ENCODE measurements around the gene ZNF695. TPM values are rescaled to one million over a fixed set of nuclear protein-coding genes. Genes with fewer than 3 reads are reported as not detected.

The ZNF695 gene
- total and polyA plus RNA-seq, 2 of the 13 experiments (the other 11 are each of a cell fraction or from before 2014, with no cell fraction given): 2.9 to 11.6 TPM

DNA sequence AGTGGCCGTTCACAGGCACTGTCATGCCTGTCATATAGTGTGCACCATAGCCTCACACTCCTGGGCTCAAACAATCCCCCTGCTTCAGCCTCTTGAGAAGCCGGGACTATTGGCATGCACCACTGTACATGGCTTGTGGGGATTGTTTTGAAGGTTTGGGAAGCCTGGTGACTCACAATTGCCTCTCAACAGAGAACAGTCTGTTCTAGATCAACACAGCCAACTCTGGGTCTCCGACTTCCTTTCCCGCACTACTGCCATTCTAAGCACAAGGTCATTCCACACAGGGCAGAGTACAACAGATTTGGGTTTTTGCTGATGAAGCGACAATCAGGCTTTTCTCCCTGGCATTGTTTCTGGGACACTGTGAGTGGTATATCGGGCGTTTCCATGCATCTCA, 60.6 kb downstream of the ZNF695 start (continued):
- TF ChIP-seq KAT8 (CRISPR knock-in tag; IDR thresholded peaks at IDR 0.05) (peak; percentile 59; the same call in 1 of the 2 replicates), ZNF451 (CRISPR knock-in tag; IDR thresholded peaks at IDR 0.05) (no peak), ZNF781 (CRISPR knock-in tag; IDR thresholded peaks at IDR 0.05; ENCODE audit: borderline replicate concordance, not compliant biosample characterization) (no peak), ZNF441 (CRISPR knock-in tag; IDR thresholded peaks at IDR 0.05; ENCODE audit: borderline replicate concordance) (0 out of 2 replicates have a peak, but pooled peaks have one; percentile 35), POGZ (CRISPR knock-in tag; IDR thresholded peaks at IDR 0.05) (peak; percentile 63; the same call in 1 of the 2 replicates), GABPB1 (CRISPR knock-in tag; IDR thresholded peaks at IDR 0.05) (no peak), ADNP (CRISPR knock-in tag; IDR thresholded peaks at IDR 0.05) (no peak), MAFK (conservative IDR thresholded peaks at IDR 0.05 in 1 of 2, IDR thresholded peaks at IDR 0.05 in 1 of 2; ENCODE audit: low read length in 2 of 2) (peak; percentile 93 to 98), FOXK2 (IDR thresholded peaks at IDR 0.05) (no peak), ZBTB20 (CRISPR knock-in tag; IDR thresholded peaks at IDR 0.05; ENCODE audit: borderline replicate concordance, low read depth) (no peak), MXI1 (IDR thresholded peaks at IDR 0.05; ENCODE audit: borderline replicate concordance, low read depth, low read length) (0 out of 3 replicates have a peak, but pooled peaks have one; percentile 18), PLRG1 (conservative IDR thresholded peaks at IDR 0.05) (no peak), ZNF124 (CRISPR knock-in tag; IDR thresholded peaks at IDR 0.05) (no peak), EP300 (IDR thresholded peaks at IDR 0.05; ENCODE audit: low read depth in 2 of 2, low read length in 2 of 2) (0 out of 4 replicates have a peak, but pooled peaks of 1 of the 2 experiments have one; percentile 13), EP300 (CRISPR knock-in tag; IDR thresholded peaks at IDR 0.05; ENCODE audit: borderline replicate concordance) (no peak), RARA (CRISPR knock-in tag; IDR thresholded peaks at IDR 0.05) (peak; percentile 44), ZFP90 (CRISPR knock-in tag; IDR thresholded peaks at IDR 0.05; ENCODE audit: borderline replicate concordance) (no peak)
- TF ChIP-seq, protein P1, sequence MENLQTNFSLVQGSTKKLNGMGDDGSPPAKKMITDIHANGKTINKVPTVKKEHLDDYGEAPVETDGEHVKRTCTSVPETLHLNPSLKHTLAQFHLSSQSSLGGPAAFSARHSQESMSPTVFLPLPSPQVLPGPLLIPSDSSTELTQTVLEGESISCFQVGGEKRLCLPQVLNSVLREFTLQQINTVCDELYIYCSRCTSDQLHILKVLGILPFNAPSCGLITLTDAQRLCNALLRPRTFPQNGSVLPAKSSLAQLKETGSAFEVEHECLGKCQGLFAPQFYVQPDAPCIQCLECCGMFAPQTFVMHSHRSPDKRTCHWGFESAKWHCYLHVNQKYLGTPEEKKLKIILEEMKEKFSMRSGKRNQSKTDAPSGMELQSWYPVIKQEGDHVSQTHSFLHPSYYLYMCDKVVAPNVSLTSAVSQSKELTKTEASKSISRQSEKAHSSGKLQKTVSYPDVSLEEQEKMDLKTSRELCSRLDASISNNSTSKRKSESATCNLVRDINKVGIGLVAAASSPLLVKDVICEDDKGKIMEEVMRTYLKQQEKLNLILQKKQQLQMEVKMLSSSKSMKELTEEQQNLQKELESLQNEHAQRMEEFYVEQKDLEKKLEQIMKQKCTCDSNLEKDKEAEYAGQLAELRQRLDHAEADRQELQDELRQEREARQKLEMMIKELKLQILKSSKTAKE (CRISPR knock-in tag; IDR thresholded peaks at IDR 0.05; ENCODE audit: borderline replicate concordance): no peak
- TF ChIP-seq, protein P2, sequence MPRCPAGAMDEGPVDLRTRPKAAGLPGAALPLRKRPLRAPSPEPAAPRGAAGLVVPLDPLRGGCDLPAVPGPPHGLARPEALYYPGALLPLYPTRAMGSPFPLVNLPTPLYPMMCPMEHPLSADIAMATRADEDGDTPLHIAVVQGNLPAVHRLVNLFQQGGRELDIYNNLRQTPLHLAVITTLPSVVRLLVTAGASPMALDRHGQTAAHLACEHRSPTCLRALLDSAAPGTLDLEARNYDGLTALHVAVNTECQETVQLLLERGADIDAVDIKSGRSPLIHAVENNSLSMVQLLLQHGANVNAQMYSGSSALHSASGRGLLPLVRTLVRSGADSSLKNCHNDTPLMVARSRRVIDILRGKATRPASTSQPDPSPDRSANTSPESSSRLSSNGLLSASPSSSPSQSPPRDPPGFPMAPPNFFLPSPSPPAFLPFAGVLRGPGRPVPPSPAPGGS (CRISPR knock-in tag; IDR thresholded peaks at IDR 0.05): no peak
- TF ChIP-seq, protein P3, sequence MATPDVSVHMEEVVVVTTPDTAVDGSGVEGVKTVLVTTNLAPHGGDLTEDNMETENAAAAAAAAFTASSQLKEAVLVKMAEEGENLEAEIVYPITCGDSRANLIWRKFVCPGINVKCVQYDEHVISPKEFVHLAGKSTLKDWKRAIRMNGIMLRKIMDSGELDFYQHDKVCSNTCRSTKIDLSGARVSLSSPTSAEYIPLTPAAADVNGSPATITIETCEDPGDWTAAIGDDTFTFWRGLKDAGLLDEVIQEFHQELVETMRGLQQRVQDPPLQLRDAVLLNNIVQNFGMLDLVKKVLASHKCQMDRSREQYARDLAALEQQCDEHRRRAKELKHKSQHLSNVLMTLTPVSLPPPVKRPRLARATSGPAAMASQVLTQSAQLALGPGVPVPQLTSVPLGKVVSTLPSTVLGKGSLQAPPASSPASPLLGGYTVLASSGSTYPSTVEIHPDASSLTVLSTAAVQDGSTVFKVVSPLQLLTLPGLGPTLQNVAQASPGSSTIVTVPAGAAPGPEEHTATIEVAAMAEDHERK (CRISPR knock-in tag; IDR thresholded peaks at IDR 0.05; ENCODE audit: low read depth): no peak
- TF ChIP-seq, protein P4, sequence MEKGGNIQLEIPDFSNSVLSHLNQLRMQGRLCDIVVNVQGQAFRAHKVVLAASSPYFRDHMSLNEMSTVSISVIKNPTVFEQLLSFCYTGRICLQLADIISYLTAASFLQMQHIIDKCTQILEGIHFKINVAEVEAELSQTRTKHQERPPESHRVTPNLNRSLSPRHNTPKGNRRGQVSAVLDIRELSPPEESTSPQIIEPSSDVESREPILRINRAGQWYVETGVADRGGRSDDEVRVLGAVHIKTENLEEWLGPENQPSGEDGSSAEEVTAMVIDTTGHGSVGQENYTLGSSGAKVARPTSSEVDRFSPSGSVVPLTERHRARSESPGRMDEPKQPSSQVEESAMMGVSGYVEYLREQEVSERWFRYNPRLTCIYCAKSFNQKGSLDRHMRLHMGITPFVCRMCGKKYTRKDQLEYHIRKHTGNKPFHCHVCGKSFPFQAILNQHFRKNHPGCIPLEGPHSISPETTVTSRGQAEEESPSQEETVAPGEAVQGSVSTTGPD (CRISPR knock-in tag; IDR thresholded peaks at IDR 0.05): no peak
- TF ChIP-seq, protein P5, sequence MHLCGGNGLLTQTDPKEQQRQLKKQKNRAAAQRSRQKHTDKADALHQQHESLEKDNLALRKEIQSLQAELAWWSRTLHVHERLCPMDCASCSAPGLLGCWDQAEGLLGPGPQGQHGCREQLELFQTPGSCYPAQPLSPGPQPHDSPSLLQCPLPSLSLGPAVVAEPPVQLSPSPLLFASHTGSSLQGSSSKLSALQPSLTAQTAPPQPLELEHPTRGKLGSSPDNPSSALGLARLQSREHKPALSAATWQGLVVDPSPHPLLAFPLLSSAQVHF (CRISPR knock-in tag; IDR thresholded peaks at IDR 0.05): no peak
- TF ChIP-seq, protein P6, sequence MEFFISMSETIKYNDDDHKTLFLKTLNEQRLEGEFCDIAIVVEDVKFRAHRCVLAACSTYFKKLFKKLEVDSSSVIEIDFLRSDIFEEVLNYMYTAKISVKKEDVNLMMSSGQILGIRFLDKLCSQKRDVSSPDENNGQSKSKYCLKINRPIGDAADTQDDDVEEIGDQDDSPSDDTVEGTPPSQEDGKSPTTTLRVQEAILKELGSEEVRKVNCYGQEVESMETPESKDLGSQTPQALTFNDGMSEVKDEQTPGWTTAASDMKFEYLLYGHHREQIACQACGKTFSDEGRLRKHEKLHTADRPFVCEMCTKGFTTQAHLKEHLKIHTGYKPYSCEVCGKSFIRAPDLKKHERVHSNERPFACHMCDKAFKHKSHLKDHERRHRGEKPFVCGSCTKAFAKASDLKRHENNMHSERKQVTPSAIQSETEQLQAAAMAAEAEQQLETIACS (CRISPR knock-in tag; IDR thresholded peaks at IDR 0.05): no peak

Measured in HepG2 (cell line).